GM18951 (cell line): ENCODE results near the gene TMEM123.

ENCODE experiments used
- POLR2A ChIP-seq: IDR thresholded peaks from 4 replicates; pipeline ENCODE4 v1.6.1; 2011; ENCODE audit warnings: mild to moderate bottlenecking; ENCODE audit not compliant: insufficient read length, insufficient read depth; ENCODE audit errors: extremely low read depth
- in situ Hi-C: fragments of 300-500 bp; cut with MboI; formaldehyde crosslinking; loops from one replicate; pipeline ENCODE4 v1.12.0; 2022; ENCODE audit warnings: low sequenced_read_pairs, mixed read lengths, inconsistent platforms; ENCODE audit not compliant: unreplicated experiment

Gene TMEM123

GRCh38 chr11:102467853-102468580 lies 15.5 kb upstream of the TMEM123 start:
- in situ Hi-C loops: no loop called here
- TF ChIP-seq POLR2A: no peak

- TF ChIP-seq POLR2A: no peak
Observed at GRCh38 chr11:102467080-102467708, 14.6 kb upstream of the TMEM123 start.

GRCh38 chr11:102465696-102466095 lies 13.1 kb upstream of the TMEM123 start:
- in situ Hi-C loops: no loop called here
- no peak for TF ChIP-seq POLR2A

More at GRCh38 chr11:102467080-102467708, 14.6 kb upstream of the TMEM123 start:
- in situ Hi-C loops: no loop called here

GRCh38 chr11:102464859-102465500 lies 12.4 kb upstream of the TMEM123 start:
- no peak for TF ChIP-seq POLR2A
- in situ Hi-C loops: no loop called here

- no peak for TF ChIP-seq POLR2A
- in situ Hi-C loops: no loop called here
Observed at GRCh38 chr11:102464037-102464436, 11.5 kb upstream of the TMEM123 start.

- in situ Hi-C loops: no loop called here
- TF ChIP-seq POLR2A: no peak
Observed at GRCh38 chr11:102462610-102463009, 10.0 kb upstream of the TMEM123 start.

- no peak for TF ChIP-seq POLR2A
- in situ Hi-C loops: no loop called here
Observed at GRCh38 chr11:102459393-102459792, 6.8 kb upstream of the TMEM123 start.

- in situ Hi-C loops: no loop called here
- no peak for TF ChIP-seq POLR2A
Observed at GRCh38 chr11:102458548-102458947, 6.0 kb upstream of the TMEM123 start.

- no peak for TF ChIP-seq POLR2A
Observed at GRCh38 chr11:102457865-102458264, 5.3 kb upstream of the TMEM123 start.

GRCh38 chr11:102457056-102457677 lies 4.6 kb upstream of the TMEM123 start:
- TF ChIP-seq POLR2A: no peak
- in situ Hi-C loops: no loop called here

More at GRCh38 chr11:102457865-102458264, 5.3 kb upstream of the TMEM123 start:
- in situ Hi-C loops: no loop called here

- no peak for TF ChIP-seq POLR2A
Observed at GRCh38 chr11:102456381-102456780, 3.8 kb upstream of the TMEM123 start.

GRCh38 chr11:102453921-102454320 lies 1.4 kb upstream of the TMEM123 start:
- TF ChIP-seq POLR2A: no peak
- in situ Hi-C loops: no loop called here

More at GRCh38 chr11:102456381-102456780, 3.8 kb upstream of the TMEM123 start:
- in situ Hi-C loops: no loop called here

GRCh38 chr11:102453302-102453695 lies 734 bp upstream of the TMEM123 start:
- in situ Hi-C loops: no loop called here
- TF ChIP-seq POLR2A: no peak
